HG03045 (cell line): ENCODE data around the gene REPS2.

Experiments
- ATAC-seq: cut with Tn5 transposase; IDR thresholded peaks from one replicate; pipeline ENCODE4 v1.9.1; 2021; ENCODE audit warnings: mild to moderate bottlenecking, moderate library complexity; ENCODE audit not compliant: unreplicated experiment

REPS2 gene

GRCh38 chrX:17077361-17077760, 130.9 kb downstream of the REPS2 start:
- ATAC-seq: no peak

GRCh38 chrX:17078031-17078720, 131.7 kb downstream of the REPS2 start:
- ATAC-seq: no peak

- no peak for ATAC-seq
Observed at GRCh38 chrX:17081511-17081910, 135.1 kb downstream of the REPS2 start.

GRCh38 chrX:17081968-17082367, 135.5 kb downstream of the REPS2 start:
- ATAC-seq: no peak

GRCh38 chrX:17082831-17083230, 136.4 kb downstream of the REPS2 start:
- ATAC-seq: no peak

GRCh38 chrX:17086317-17086716, 139.9 kb downstream of the REPS2 start:
- ATAC-seq: no peak

GRCh38 chrX:17095161-17095560, 148.7 kb downstream of the REPS2 start:
- no peak for ATAC-seq

GRCh38 chrX:17098516-17099247, 152.2 kb downstream of the REPS2 start:
- ATAC-seq: no peak

GRCh38 chrX:17104433-17104832, 158.0 kb downstream of the REPS2 start:
- ATAC-seq: no peak

GRCh38 chrX:17120816-17121215, 174.4 kb downstream of the REPS2 start:
- ATAC-seq: no peak

GRCh38 chrX:17154001-17154400, 207.5 kb downstream of the REPS2 start:
- no peak for ATAC-seq

- ATAC-seq: no peak
Observed at GRCh38 chrX:17160975-17161374, 214.5 kb downstream of the REPS2 start.

GRCh38 chrX:17161991-17162390, 215.5 kb downstream of the REPS2 start:
- no peak for ATAC-seq

- ATAC-seq: no peak
Observed at GRCh38 chrX:17164079-17164478, 217.6 kb downstream of the REPS2 start.

GRCh38 chrX:17164941-17165340, 218.5 kb downstream of the REPS2 start:
- no peak for ATAC-seq

GRCh38 chrX:17167915-17168314, 221.5 kb downstream of the REPS2 start:
- no peak for ATAC-seq

- ATAC-seq: no peak
Observed at GRCh38 chrX:17170973-17171372, 224.5 kb downstream of the REPS2 start.

GRCh38 chrX:17174671-17175070, 228.2 kb downstream of the REPS2 start:
- ATAC-seq: no peak

- no peak for ATAC-seq
Observed at GRCh38 chrX:17182317-17182716, 235.9 kb downstream of the REPS2 start.

- ATAC-seq: no peak
Observed at GRCh38 chrX:17183566-17183965, 237.1 kb downstream of the REPS2 start.

- no peak for ATAC-seq
Observed at GRCh38 chrX:17185431-17185830, 239.0 kb downstream of the REPS2 start.

- ATAC-seq: no peak
Observed at GRCh38 chrX:17187136-17187756, 240.8 kb downstream of the REPS2 start.
